ENCODE results near the gene STK35.
"Not testable (repeated sequence)": the region's sequence is repeated elsewhere in the genome, so short reads cannot be mapped to it uniquely, and the experiment has no call there.

The STK35 gene

GRCh38 chr20:2183381-2183780 lies 81.8 kb downstream of the STK35 start:
- no peak for DNase-seq (ENCODE audit: low spot score)

- DNase-seq (ENCODE audit: low spot score): not testable (repeated sequence)
Observed at GRCh38 chr20:2184933-2185332, 83.3 kb downstream of the STK35 start.

- no peak for DNase-seq (ENCODE audit: low spot score)
Observed at GRCh38 chr20:2195614-2196013, 94.0 kb downstream of the STK35 start.

GRCh38 chr20:2197166-2197565 lies 95.5 kb downstream of the STK35 start:
- no peak for DNase-seq (ENCODE audit: low spot score)
